ENCODE data around the gene P2RX7.

- no peak for TF ChIP-seq CTCF (conservative IDR thresholded peaks at IDR 0.05 in 1 of 2, IDR thresholded peaks at IDR 0.05 in 1 of 2; ENCODE audit: low read depth in 1 of 2, low read length in 2 of 2)
- no peak for TF ChIP-seq EZH2 (IDR thresholded peaks at IDR 0.05; ENCODE audit: low read length, missing control alignments)
Observed at GRCh38 chr12:121142171-121142950, 9.7 kb downstream of the P2RX7 start.
